Subcutaneous abdominal adipose tissue (tissue), 5 donors: ENCODE data around the gene LILRA2.
"Not testable (repeated sequence)": the region's sequence is repeated elsewhere in the genome, so short reads cannot be mapped to it uniquely, and the experiment has no call there.

Source experiments
- H3K27ac ChIP-seq: one replicate; pipeline ENCODE4 v1.7.0; 2013; ENCODE audit warnings: low read depth, mild to moderate bottlenecking, inconsistent platforms, low read length, moderate library complexity
- H3K27me3 ChIP-seq, 5 donors: one replicate each; pipeline ENCODE4 v1.7.0; 2013; ENCODE audit warnings: low read length in 5 of 5, inconsistent platforms in 1 of 5; ENCODE audit not compliant: control insufficient read depth in 5 of 5, insufficient read depth in 4 of 5
- H3K36me3 ChIP-seq, 5 donors: one replicate each; pipeline ENCODE4 v1.7.0; 2013; ENCODE audit warnings: low read length in 5 of 5; ENCODE audit not compliant: control insufficient read depth in 5 of 5, insufficient read depth in 5 of 5
- H3K4me1 ChIP-seq, 5 donors: one replicate each; pipeline ENCODE4 v1.7.0; 2013; ENCODE audit warnings: low read length in 5 of 5, mild to moderate bottlenecking in 3 of 5, moderate library complexity in 1 of 5; ENCODE audit not compliant: control insufficient read depth in 5 of 5, insufficient read depth in 5 of 5
- H3K4me3 ChIP-seq, 5 donors: one replicate each; pipeline ENCODE4 v1.7.0; 2013; ENCODE audit warnings: low read length in 5 of 5, low read depth in 1 of 5
- H3K9ac ChIP-seq, 5 donors: one replicate each; pipeline ENCODE4 v1.7.0; 2013; ENCODE audit warnings: low read length in 5 of 5, mild to moderate bottlenecking in 4 of 5, moderate library complexity in 3 of 5
- H3K9me3 ChIP-seq, 5 donors: one replicate each; pipeline ENCODE4 v1.7.0; 2013; ENCODE audit warnings: low read length in 5 of 5; ENCODE audit not compliant: control insufficient read depth in 5 of 5
- donor health status: healthy.
- donor health status: healthy.
- donor health status: healthy.
- donor health status: healthy.
- donor health status: healthy.

Gene LILRA2

GRCh38 chr19:54561840-54562239 is 11.8 kb upstream of the LILRA2 start:
- H3K4me1 ChIP-seq: no peaks in the 10 kb centered on the region
- H3K4me3 ChIP-seq: no peak overlapping the region
- H3K27me3 ChIP-seq: no peaks in the 10 kb centered on the region
- H3K27ac ChIP-seq: no peak overlapping the region
- H3K9ac ChIP-seq: no peak overlapping the region
- H3K9me3 ChIP-seq: no peaks in the 10 kb centered on the region
- H3K36me3 ChIP-seq: no peaks in the 10 kb centered on the region

GRCh38 chr19:54563206-54563605 is 10.4 kb upstream of the LILRA2 start:
- not testable (repeated sequence) for H3K27ac ChIP-seq, H3K36me3 ChIP-seq, H3K27me3 ChIP-seq, H3K4me1 ChIP-seq, H3K9me3 ChIP-seq, H3K4me3 ChIP-seq, H3K9ac ChIP-seq

GRCh38 chr19:54570316-54570715 is 3.3 kb upstream of the LILRA2 start:
- Histone ChIP-seq H3K4me3 (no peak overlapping the region), H3K27me3 (peaks cover 0 to 13% (median 3%) of the 10 kb centered on the region in 5 donors), H3K27ac (no peak overlapping the region), H3K4me1 (peaks cover 0 to 25% (median 2%) of the 10 kb centered on the region in 5 donors), H3K9ac (no peak overlapping the region), H3K36me3 (no peaks in the 10 kb centered on the region), H3K9me3 (no peaks in the 10 kb centered on the region)

- not testable (repeated sequence) for H3K9me3 ChIP-seq, H3K27ac ChIP-seq, H3K4me3 ChIP-seq, H3K9ac ChIP-seq, H3K36me3 ChIP-seq
- H3K4me1 ChIP-seq: peaks cover 0 to 27% (median 2%) of the 10 kb centered on the region in 5 donors
- H3K27me3 ChIP-seq: peaks cover 0 to 15% (median 5%) of the 10 kb centered on the region in 5 donors
Observed at GRCh38 chr19:54571715-54572615, 1.6 kb upstream of the LILRA2 start.

GRCh38 chr19:54572696-54573311 is 786 bp upstream of the LILRA2 start:
- peaks cover 0 to 4% (median 0%) of the 10 kb centered on the region in 5 donors for H3K36me3 ChIP-seq
- peaks cover 0 to 27% (median 2%) of the 10 kb centered on the region in 5 donors for H3K4me1 ChIP-seq
- H3K9me3 ChIP-seq: no peaks in the 10 kb centered on the region
- peak overlapping the region in 2 of 5 donors; percentile 46 to 50 for H3K4me3 ChIP-seq
- H3K27ac ChIP-seq: no peak overlapping the region
- H3K27me3 ChIP-seq: peaks cover 0 to 15% (median 5%) of the 10 kb centered on the region in 5 donors
- H3K9ac ChIP-seq: no peak overlapping the region

- no peaks in the 10 kb centered on the region for H3K9me3 ChIP-seq
- H3K4me3 ChIP-seq: peak overlapping the region in 1 of 5 donors; percentile 46
- H3K4me1 ChIP-seq: peaks cover 0 to 27% (median 2%) of the 10 kb centered on the region in 5 donors
- H3K36me3 ChIP-seq: peaks cover 0 to 4% (median 0%) of the 10 kb centered on the region in 5 donors
- H3K27ac ChIP-seq: no peak overlapping the region
- H3K9ac ChIP-seq: no peak overlapping the region
- H3K27me3 ChIP-seq: peaks cover 0 to 15% (median 5%) of the 10 kb centered on the region in 5 donors
Observed at GRCh38 chr19:54574051-54574450, 461 bp downstream of the LILRA2 start.

GRCh38 chr19:54574527-54575056 is 1.0 kb downstream of the LILRA2 start:
- H3K4me1 ChIP-seq: peaks cover 0 to 27% (median 2%) of the 10 kb centered on the region in 5 donors

GRCh38 chr19:54575205-54575604 is 1.6 kb downstream of the LILRA2 start:
- H3K9ac ChIP-seq, H3K27ac ChIP-seq, H3K9me3 ChIP-seq, H3K4me3 ChIP-seq, H3K36me3 ChIP-seq: not testable (repeated sequence)
- Histone ChIP-seq H3K4me1 (peaks cover 0 to 27% (median 2%) of the 10 kb centered on the region in 5 donors), H3K27me3 (peaks cover 0 to 15% (median 5%) of the 10 kb centered on the region in 5 donors)

More at GRCh38 chr19:54574527-54575056, 1.0 kb downstream of the LILRA2 start:
- H3K36me3 ChIP-seq: peaks cover 0 to 4% (median 0%) of the 10 kb centered on the region in 5 donors
- H3K27ac ChIP-seq: no peak overlapping the region
- H3K9me3 ChIP-seq: no peaks in the 10 kb centered on the region
- H3K4me3 ChIP-seq: peak overlapping the region in 1 of 5 donors; percentile 46
- no peak overlapping the region for H3K9ac ChIP-seq
- H3K27me3 ChIP-seq: peaks cover 0 to 15% (median 5%) of the 10 kb centered on the region in 5 donors

- no peaks in the 10 kb centered on the region for H3K9me3 ChIP-seq
- peaks cover 0 to 15% (median 4%) of the 10 kb centered on the region in 5 donors for H3K27me3 ChIP-seq
- no peak overlapping the region for H3K9ac ChIP-seq
- H3K4me1 ChIP-seq: peaks cover 0 to 27% (median 2%) of the 10 kb centered on the region in 5 donors
- no peak overlapping the region for H3K27ac ChIP-seq
- no peak overlapping the region for H3K4me3 ChIP-seq
- peaks cover 0 to 4% (median 0%) of the 10 kb centered on the region in 5 donors for H3K36me3 ChIP-seq
Observed at GRCh38 chr19:54576411-54576976, 2.9 kb downstream of the LILRA2 start.
